ENCODE data around the gene ZNF579. TPM values are rescaled to one million over a fixed set of nuclear protein-coding genes. Genes with fewer than 3 reads are reported as not detected.
"Not testable (repeated sequence)": the region's sequence is repeated elsewhere in the genome, so short reads cannot be mapped to it uniquely, and the experiment has no call there.

ZNF579 gene
- total and polyA plus RNA-seq, 10 of the 15 experiments (the other 5 are each of a cell fraction or from before 2014, with no cell fraction given) = 0.11 to 11.7 (median 1.5) TPM

DNA sequence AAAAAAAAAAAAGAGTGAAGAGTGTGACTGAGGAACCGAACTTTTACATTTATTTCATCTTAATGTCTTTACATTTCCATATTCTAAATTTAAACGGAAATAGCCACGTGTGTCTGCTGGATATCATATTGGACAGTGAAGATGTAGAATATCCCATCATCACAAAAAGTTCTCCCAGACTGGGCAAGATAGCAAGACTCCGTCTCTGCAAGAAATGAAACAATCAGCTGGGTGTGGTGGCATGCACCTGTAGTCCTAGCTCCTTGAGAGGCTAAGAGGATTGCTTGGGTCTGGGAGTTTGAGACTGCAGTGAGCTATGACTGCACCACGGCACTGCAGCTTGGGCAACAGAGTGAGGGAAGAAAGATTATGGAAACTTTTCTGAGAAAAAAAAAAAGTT lies 3.9 kb downstream of the ZNF579 start (continued):
- TF ChIP-seq, protein P1, sequence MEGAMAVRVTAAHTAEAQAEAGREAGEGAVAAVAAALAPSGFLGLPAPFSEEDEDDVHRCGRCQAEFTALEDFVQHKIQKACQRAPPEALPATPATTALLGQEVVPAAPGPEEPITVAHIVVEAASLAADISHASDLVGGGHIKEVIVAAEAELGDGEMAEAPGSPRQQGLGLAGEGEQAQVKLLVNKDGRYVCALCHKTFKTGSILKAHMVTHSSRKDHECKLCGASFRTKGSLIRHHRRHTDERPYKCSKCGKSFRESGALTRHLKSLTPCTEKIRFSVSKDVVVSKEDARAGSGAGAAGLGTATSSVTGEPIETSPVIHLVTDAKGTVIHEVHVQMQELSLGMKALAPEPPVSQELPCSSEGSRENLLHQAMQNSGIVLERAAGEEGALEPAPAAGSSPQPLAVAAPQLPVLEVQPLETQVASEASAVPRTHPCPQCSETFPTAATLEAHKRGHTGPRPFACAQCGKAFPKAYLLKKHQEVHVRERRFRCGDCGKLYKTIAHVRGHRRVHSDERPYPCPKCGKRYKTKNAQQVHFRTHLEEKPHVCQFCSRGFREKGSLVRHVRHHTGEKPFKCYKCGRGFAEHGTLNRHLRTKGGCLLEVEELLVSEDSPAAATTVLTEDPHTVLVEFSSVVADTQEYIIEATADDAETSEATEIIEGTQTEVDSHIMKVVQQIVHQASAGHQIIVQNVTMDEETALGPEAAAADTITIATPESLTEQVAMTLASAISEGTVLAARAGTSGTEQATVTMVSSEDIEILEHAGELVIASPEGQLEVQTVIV (IDR thresholded peaks at IDR 0.05; ENCODE audit: borderline replicate concordance, partially characterized antibody) = no peak
- TF ChIP-seq, protein P2, sequence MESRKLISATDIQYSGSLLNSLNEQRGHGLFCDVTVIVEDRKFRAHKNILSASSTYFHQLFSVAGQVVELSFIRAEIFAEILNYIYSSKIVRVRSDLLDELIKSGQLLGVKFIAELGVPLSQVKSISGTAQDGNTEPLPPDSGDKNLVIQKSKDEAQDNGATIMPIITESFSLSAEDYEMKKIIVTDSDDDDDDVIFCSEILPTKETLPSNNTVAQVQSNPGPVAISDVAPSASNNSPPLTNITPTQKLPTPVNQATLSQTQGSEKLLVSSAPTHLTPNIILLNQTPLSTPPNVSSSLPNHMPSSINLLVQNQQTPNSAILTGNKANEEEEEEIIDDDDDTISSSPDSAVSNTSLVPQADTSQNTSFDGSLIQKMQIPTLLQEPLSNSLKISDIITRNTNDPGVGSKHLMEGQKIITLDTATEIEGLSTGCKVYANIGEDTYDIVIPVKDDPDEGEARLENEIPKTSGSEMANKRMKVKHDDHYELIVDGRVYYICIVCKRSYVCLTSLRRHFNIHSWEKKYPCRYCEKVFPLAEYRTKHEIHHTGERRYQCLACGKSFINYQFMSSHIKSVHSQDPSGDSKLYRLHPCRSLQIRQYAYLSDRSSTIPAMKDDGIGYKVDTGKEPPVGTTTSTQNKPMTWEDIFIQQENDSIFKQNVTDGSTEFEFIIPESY (IDR thresholded peaks at IDR 0.05) = no peak
- no peak for TF ChIP-seq NR2C1 (IDR thresholded peaks at IDR 0.05)
- TF ChIP-seq, protein P3, sequence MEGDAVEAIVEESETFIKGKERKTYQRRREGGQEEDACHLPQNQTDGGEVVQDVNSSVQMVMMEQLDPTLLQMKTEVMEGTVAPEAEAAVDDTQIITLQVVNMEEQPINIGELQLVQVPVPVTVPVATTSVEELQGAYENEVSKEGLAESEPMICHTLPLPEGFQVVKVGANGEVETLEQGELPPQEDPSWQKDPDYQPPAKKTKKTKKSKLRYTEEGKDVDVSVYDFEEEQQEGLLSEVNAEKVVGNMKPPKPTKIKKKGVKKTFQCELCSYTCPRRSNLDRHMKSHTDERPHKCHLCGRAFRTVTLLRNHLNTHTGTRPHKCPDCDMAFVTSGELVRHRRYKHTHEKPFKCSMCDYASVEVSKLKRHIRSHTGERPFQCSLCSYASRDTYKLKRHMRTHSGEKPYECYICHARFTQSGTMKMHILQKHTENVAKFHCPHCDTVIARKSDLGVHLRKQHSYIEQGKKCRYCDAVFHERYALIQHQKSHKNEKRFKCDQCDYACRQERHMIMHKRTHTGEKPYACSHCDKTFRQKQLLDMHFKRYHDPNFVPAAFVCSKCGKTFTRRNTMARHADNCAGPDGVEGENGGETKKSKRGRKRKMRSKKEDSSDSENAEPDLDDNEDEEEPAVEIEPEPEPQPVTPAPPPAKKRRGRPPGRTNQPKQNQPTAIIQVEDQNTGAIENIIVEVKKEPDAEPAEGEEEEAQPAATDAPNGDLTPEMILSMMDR (IDR thresholded peaks at IDR 0.05 in 2 of 3, conservative IDR thresholded peaks at IDR 0.05 in 1 of 3; ENCODE audit: control insufficient read depth in 2 of 3, extremely low read depth in 1 of 3, insufficient read depth in 1 of 3, low read depth in 3 of 3, low read length in 3 of 3) = no peak
- TF ChIP-seq FOS (IDR thresholded peaks at IDR 0.05; ENCODE audit: borderline replicate concordance, extremely low read depth, insufficient read length) = no peak
- TF ChIP-seq, protein P4, sequence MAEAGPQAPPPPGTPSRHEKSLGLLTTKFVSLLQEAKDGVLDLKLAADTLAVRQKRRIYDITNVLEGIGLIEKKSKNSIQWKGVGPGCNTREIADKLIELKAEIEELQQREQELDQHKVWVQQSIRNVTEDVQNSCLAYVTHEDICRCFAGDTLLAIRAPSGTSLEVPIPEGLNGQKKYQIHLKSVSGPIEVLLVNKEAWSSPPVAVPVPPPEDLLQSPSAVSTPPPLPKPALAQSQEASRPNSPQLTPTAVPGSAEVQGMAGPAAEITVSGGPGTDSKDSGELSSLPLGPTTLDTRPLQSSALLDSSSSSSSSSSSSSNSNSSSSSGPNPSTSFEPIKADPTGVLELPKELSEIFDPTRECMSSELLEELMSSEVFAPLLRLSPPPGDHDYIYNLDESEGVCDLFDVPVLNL (IDR thresholded peaks at IDR 0.05; ENCODE audit: low read depth, low read length) = no peak
- TF ChIP-seq CREB1 (IDR thresholded peaks at IDR 0.05; ENCODE audit: low read depth) = no peak

DNA sequence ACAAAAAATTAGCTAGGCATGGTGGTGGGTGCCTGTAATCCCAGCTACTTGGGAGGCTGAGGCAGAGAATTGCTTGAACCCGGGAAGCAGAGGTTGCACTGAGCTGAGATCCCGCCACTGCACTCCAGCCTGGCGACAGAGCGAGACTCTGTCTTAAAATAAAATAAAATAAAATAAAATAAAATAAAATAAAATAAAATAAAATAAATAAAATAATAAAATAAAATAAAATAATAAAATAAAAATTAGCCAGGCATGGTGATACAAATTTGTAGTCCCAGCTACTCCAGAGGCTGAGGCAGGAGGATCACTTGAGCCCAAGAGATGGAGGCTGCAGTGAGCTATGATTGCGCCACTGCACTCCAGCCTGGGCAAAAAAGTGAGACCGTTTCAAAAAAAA lies 6.7 kb downstream of the ZNF579 start:
- H3K27me3 ChIP-seq (replicated peaks in 1 of 2; ENCODE audit: control insufficient read depth in 2 of 2, insufficient read depth in 2 of 2, low read length in 1 of 2); RAD21 ChIA-PET (ENCODE audit: unreplicated experiment); SMC1A ChIA-PET (ENCODE audit: uncharacterized antibody, unreplicated experiment); in situ Hi-C loops (cut with MboI); H3K9me3 ChIP-seq (replicated peaks; ENCODE audit: control insufficient read depth, insufficient read depth, low read length); FAIRE-seq; H3K79me2 ChIP-seq (ENCODE audit: control insufficient read depth, insufficient read depth, low read length); H3K9ac ChIP-seq (ENCODE audit: control insufficient read depth, insufficient read depth, low read length); H3K4me2 ChIP-seq (ENCODE audit: control insufficient read depth, insufficient read depth); BruUV-seq (replicated peaks); H3K27ac ChIP-seq (ENCODE audit: control insufficient read depth, insufficient read depth); H3K4me3 ChIP-seq; intact Hi-C loops (cut with micrococcal nuclease; ENCODE audit: unreplicated experiment); H3K4me1 ChIP-seq (ENCODE audit: control insufficient read depth, insufficient read depth, low read length); H3K36me3 ChIP-seq (ENCODE audit: control insufficient read depth in 2 of 2, insufficient read depth in 2 of 2, low read length in 1 of 2); ATAC-seq; H2AFZ ChIP-seq (ENCODE audit: control insufficient read depth, low read depth, low read length); H4K20me1 ChIP-seq (ENCODE audit: control insufficient read depth, insufficient read depth); DNase-seq (ENCODE audit: low read depth, low spot score): not testable (repeated sequence)
- ChIA-PET CTCF (interaction anchor here (0.6 to 1.1 kb wide), 2 partner anchors 24 to 33 kb away, joined by 3 read pairs; no protein-coding TSS in a partner anchor), POLR2A (interaction anchor here (1.2 kb wide), 1 partner anchor 74 kb away, joined by 4 read pairs; no protein-coding TSS in a partner anchor)
- WGBS (ENCODE audit: insufficient coverage, insufficient replicate concordance, low lambda C conversion rate, missing lambda C conversion rate) = 70% methylated on average over 6 of the region's 6 CpGs

DNA sequence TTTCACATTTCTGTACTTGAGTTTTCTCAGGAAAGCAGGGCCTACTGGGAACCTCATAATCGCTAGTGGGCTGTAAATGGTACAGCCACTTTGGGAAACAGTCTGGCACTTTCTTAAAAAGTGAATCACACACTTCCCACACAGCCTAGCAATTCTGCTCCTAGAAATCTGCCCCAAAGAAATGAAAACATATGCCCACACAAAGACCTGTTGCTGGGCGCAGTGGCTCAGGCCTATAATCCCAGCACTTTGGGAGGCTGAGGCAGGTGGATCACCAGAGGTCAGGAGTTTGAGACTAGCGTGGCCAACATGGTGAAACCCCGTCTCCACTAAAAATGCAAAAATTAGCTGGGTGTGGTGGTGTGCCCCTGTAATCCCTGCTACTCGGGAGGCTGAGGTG lies 11.2 kb downstream of the ZNF579 start:
- FAIRE-seq; H3K27me3 ChIP-seq (replicated peaks in 1 of 2; ENCODE audit: control insufficient read depth in 2 of 2, insufficient read depth in 2 of 2, low read length in 1 of 2); ATAC-seq; RAD21 ChIA-PET (ENCODE audit: unreplicated experiment); H3K9ac ChIP-seq (ENCODE audit: control insufficient read depth, insufficient read depth, low read length); H4K20me1 ChIP-seq (ENCODE audit: control insufficient read depth, insufficient read depth); H3K4me2 ChIP-seq (ENCODE audit: control insufficient read depth, insufficient read depth); H3K4me1 ChIP-seq (ENCODE audit: control insufficient read depth, insufficient read depth, low read length); POLR2A ChIA-PET; H3K36me3 ChIP-seq (ENCODE audit: control insufficient read depth in 2 of 2, insufficient read depth in 2 of 2, low read length in 1 of 2); H3K79me2 ChIP-seq (ENCODE audit: control insufficient read depth, insufficient read depth, low read length); SMC1A ChIA-PET (ENCODE audit: uncharacterized antibody, unreplicated experiment); H3K4me3 ChIP-seq; H3K9me3 ChIP-seq (replicated peaks; ENCODE audit: control insufficient read depth, insufficient read depth, low read length); in situ Hi-C loops (cut with MboI); intact Hi-C loops (cut with micrococcal nuclease; ENCODE audit: unreplicated experiment); BruUV-seq (replicated peaks); H2AFZ ChIP-seq (ENCODE audit: control insufficient read depth, low read depth, low read length); DNase-seq (ENCODE audit: low read depth, low spot score); H3K27ac ChIP-seq (ENCODE audit: control insufficient read depth, insufficient read depth): not testable (repeated sequence)
- 35% methylated on average over 5 of the region's 5 CpGs for WGBS (ENCODE audit: insufficient coverage, insufficient replicate concordance, low lambda C conversion rate, missing lambda C conversion rate)
- CTCF ChIA-PET = interaction anchor here (0.6 kb wide), 1 partner anchor 895 kb away, joined by 3 read pairs; no protein-coding TSS in a partner anchor
